ENCODE results near the gene EARS2. TPM values are rescaled to one million over a fixed set of nuclear protein-coding genes. Genes with fewer than 3 reads are reported as not detected.

EARS2 gene
- total RNA-seq, 1 experiment from 2014 or later, result 50.1 TPM

GRCh38 chr16:23486480-23486879, 70.7 kb downstream of the EARS2 start:
- H3K9me3 Mint-ChIP-seq, result no peaks in the 10 kb centered on the region
- H2BK120ac ChIP-seq (ENCODE audit: low read depth, low read length, poor library complexity, severe bottlenecking), result no peak overlapping the region
- H3K23ac ChIP-seq (ENCODE audit: insufficient read length, low read depth, low read length), result no peak overlapping the region
- H2BK12ac ChIP-seq (ENCODE audit: insufficient read length, low read depth, low read length), result no peak overlapping the region
- no peaks in the 10 kb centered on the region for H3K23me2 ChIP-seq (ENCODE audit: insufficient read length, low read depth, low read length, poor library complexity, severe bottlenecking)
- no peak overlapping the region for H3K9ac ChIP-seq (ENCODE audit: extremely low read depth, insufficient read length, low read length)
- no peak for DNase-seq
- no peaks in the 10 kb centered on the region for H3K9me3 ChIP-seq (ENCODE audit: control insufficient read depth, low read depth, low read length)
- H2AK5ac ChIP-seq (ENCODE audit: insufficient read length, low read length), result no peak overlapping the region
- no peak overlapping the region for H3K4me3 Mint-ChIP-seq
- no peak overlapping the region for H3K56ac ChIP-seq (ENCODE audit: insufficient read length, low read depth, low read length)
- peaks cover 63 to 94% (median 89%) of the 10 kb centered on the region in 3 experiments; a peak in 6 of 7 replicates for H3K36me3 Mint-ChIP-seq (ENCODE audit: insufficient read depth in 1 of 3, low read depth in 3 of 3)
- no peak overlapping the region for H2BK20ac ChIP-seq (ENCODE audit: low read depth, low read length, poor library complexity, severe bottlenecking)
- H3K27ac ChIP-seq (ENCODE audit: insufficient read length, low read depth, low read length), result no peak overlapping the region
- no peak overlapping the region for H3K4me2 ChIP-seq (ENCODE audit: insufficient read depth, insufficient read length, low read length)
- no peak overlapping the region for H3K4ac ChIP-seq (ENCODE audit: low read depth, low read length)
- H3K14ac ChIP-seq (ENCODE audit: insufficient read depth, low read length), result no peak overlapping the region
- H4K20me1 ChIP-seq (ENCODE audit: control insufficient read depth, insufficient read depth, insufficient read length), result no peaks in the 10 kb centered on the region
- no peaks in the 10 kb centered on the region for H3K27me3 Mint-ChIP-seq (ENCODE audit: low read depth)
- H3K27ac Mint-ChIP-seq, result peak overlapping the region in 1 of 3 experiments; percentile 23; a peak in 1 of 7 replicates
- H2BK15ac ChIP-seq (ENCODE audit: low read depth, low read length), result no peak overlapping the region
- TF ChIP-seq CTCF (conservative IDR thresholded peaks at IDR 0.05), result no peak
- H2AFZ ChIP-seq (ENCODE audit: low read length), result no peak overlapping the region
- no peak overlapping the region for H4K8ac ChIP-seq (replicated peaks; ENCODE audit: insufficient read length, low read depth, low read length)
- H4K5ac ChIP-seq (ENCODE audit: insufficient read length, low read depth, low read length), result no peak overlapping the region
- H4K91ac ChIP-seq (ENCODE audit: insufficient read length, low read depth, low read length), result no peak overlapping the region
- no CpG with 5 or more reads among the region's 5 CpGs for WGBS (ENCODE audit: extremely low coverage, insufficient read length, low lambda C conversion rate)
- no peaks in the 10 kb centered on the region for H3K79me1 ChIP-seq (ENCODE audit: insufficient read depth, low read depth, low read length, poor library complexity, severe bottlenecking)
- no peak overlapping the region for H3T11ph ChIP-seq (ENCODE audit: low read length)
- H2BK5ac ChIP-seq (ENCODE audit: insufficient read length, low read length), result no peak overlapping the region
- H3K4me1 ChIP-seq (ENCODE audit: insufficient read depth, low read length), result no peaks in the 10 kb centered on the region
- H3K27me3 ChIP-seq (ENCODE audit: insufficient read depth, low read length), result no peaks in the 10 kb centered on the region
- H3K18ac ChIP-seq (ENCODE audit: insufficient read length, low read depth, low read length), result no peak overlapping the region
- no peaks in the 10 kb centered on the region for H3K79me2 ChIP-seq (ENCODE audit: insufficient read depth, low read length)
- H3K4me1 Mint-ChIP-seq, result no peaks in the 10 kb centered on the region

Measured in H9 (cell line).